AG10803 (cell line): ENCODE results near the gene TSPAN3.

Source experiments
- DNase-seq: peaks from one replicate; pipeline ENCODE4 v3.0.0; 2010; ENCODE audit warnings: low read depth
- H3K4me3 ChIP-seq: 2 replicates; pipeline ENCODE4 v1.5.1; 2011; ENCODE audit warnings: mild to moderate bottlenecking, low read length, control low read depth
- TF ChIP-seq, protein P1 (sequence below): conservative IDR thresholded peaks from 2 replicates; pipeline ENCODE4 v1.5.1; 2011; ENCODE audit warnings: mild to moderate bottlenecking, low read length, control low read depth, inconsistent platforms

The TSPAN3 gene

DNA sequence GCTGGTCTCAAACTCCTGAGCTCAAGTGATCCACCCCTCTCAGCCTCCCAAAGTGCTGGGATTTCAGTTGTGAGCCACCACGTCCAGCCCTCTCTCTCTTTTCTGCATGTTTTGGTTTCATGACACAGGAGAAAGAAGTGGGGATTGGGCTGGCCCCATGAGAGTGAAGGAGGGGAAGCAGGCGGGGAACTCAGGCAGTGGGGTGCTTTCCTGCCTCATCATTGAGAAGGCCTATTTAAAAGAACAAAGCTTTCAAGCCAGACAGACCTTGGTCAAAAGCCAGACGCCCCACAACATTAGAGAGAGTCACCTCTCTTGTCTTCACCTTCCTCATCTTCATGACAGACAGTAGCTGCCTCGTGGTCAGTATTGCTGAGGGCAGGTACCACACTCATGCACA lies 60.1 kb downstream of the TSPAN3 start:
- no peak for DNase-seq
- TF ChIP-seq, protein P1, sequence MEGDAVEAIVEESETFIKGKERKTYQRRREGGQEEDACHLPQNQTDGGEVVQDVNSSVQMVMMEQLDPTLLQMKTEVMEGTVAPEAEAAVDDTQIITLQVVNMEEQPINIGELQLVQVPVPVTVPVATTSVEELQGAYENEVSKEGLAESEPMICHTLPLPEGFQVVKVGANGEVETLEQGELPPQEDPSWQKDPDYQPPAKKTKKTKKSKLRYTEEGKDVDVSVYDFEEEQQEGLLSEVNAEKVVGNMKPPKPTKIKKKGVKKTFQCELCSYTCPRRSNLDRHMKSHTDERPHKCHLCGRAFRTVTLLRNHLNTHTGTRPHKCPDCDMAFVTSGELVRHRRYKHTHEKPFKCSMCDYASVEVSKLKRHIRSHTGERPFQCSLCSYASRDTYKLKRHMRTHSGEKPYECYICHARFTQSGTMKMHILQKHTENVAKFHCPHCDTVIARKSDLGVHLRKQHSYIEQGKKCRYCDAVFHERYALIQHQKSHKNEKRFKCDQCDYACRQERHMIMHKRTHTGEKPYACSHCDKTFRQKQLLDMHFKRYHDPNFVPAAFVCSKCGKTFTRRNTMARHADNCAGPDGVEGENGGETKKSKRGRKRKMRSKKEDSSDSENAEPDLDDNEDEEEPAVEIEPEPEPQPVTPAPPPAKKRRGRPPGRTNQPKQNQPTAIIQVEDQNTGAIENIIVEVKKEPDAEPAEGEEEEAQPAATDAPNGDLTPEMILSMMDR = no peak
- no peak overlapping the region for H3K4me3 ChIP-seq

DNA sequence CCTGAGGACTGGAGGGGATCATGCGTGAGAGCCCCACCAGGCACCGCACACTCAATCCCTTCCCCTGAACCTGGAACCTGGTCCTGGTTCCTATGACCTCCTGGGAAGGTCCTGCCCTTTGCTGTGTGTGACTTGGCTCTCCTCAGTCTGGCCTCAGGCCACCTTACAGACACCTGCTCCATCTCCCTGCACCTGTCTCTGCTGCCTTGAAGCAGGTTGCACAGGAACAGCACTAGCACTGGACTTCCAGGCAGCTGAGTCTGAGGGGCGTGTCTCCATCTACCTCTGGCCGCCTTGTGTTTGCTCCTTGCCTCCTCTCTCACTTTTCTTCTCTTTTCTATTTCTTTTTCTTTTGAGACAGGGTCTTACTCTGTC lies 60.6 kb downstream of the TSPAN3 start:
- H3K4me3 ChIP-seq = no peak overlapping the region
- no peak for DNase-seq
- TF ChIP-seq, protein P1 = no peak

DNA sequence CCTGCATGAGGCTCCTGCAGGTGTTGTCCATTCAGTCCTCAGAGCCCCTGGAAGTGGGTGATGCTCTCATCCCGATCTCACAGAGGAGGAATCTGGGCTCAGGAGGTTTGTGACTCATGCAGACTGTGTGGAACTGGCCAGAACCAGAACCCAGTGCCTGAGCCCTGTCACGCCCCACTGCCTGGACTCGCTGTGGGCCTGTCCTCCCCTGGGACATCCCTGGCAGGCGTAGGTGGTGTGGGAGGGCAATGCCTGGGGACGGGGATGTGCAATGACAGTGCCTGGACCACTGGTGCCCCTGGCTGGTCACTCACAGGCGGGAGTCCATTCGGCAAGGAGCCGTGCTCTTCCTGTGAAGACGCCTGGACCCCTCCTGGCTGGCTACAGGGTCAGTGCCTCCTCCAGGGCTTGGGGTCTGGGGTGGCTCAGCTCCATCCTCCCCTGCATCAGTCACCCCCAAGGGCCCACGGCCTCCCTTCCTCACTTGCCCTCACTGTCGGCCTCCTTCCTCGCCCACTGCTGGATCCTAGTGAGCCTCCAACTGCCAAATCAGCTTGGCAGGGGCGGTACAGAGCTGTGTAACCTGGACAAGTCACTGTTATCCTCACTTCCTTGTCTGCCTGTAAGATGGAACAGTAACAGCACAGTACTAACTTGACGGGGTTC lies 61.1 kb downstream of the TSPAN3 start:
- DNase-seq = peak; percentile 20
- H3K4me3 ChIP-seq = no peak overlapping the region
- TF ChIP-seq, protein P1 = no peak

DNA sequence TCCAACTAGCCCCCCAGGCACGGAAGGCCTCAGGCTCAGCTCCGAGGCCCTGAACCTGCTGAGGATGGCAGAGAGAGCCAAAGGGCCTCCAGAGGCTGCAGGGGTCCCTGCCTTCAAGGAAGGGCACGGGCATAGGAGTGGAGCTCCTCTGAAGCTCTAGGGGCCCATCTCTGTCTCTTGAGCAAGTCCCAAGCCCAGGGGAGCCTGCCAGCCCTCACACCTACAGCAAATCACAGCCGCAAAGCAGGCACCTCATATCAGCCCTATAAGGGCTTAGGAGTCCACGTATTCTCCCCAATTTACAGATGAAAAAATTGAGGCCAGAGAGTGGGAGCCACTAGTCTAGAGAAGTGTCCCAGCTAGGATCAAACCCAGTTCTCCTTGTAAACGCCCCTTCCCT lies 61.7 kb downstream of the TSPAN3 start:
- DNase-seq = no peak
- no peak overlapping the region for H3K4me3 ChIP-seq
- TF ChIP-seq, protein P1 = no peak

DNA sequence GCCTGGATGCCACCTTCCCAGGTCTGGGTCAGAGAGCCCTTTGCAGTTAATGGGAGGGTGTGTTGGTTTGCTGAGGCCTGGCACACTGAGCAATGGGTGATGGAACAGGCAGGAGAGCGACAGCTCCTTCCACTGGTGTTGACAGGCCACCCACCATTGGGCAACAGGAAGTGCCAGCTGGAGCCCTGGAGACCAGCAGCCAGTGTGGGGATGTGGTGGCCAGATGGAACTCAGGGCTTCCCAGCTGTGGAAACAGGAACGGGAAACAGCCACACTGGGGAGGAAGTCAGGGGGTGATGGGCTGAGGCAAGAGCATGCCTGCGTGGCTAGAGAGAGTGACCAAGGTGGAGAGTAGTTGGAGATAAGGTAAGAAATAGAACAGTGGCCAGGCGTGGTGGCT lies 66.7 kb downstream of the TSPAN3 start:
- DNase-seq = peak; percentile 16
- H3K4me3 ChIP-seq = no peak overlapping the region
- TF ChIP-seq, protein P1 = no peak

DNA sequence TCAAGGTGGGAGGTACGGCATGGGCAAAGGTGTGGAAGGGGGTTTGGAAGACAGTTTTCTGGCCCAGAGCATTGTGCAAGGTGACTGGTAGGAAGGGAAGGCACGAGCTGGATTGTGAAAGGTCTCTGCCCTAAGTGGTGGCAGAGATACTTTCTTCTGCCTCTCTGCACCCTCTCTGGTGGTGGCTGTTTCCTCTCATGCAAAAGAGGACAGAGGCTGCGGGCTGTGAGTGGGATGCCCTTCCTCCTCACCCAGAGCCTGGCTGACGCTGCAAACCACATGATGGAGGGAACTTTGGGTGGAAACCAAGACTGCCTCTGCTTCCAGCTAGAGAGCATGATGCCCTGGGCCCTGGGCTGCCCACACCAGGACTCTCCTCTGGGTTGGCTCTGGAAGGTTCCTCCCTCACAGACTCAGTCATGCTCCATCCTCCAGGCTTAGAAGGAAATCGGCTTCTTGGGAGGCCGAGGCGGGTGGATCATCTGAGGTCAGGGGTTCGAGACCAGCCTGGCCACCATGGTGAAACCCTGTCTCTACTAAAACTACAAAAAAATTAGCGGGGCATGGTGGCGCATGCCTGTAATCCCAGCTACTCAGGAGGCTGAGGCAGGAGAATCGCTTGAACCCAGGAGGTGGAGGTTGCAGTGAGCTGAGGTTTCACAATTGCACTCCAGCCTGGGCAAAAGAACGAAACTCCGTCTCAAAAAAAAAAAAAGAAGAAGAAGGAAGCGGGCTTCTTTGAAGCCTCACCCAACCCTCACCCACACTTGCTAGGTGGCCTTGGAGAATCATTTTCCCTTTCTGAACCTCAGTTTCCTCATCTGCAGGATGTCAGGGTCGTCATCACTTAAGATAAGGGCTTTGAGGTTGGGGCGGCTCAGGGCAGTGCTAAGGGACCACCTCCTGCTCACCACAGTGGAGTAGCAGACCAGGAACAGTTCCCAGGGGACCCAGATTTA lies 67.7 kb downstream of the TSPAN3 start:
- no peak for DNase-seq
- no peak overlapping the region for H3K4me3 ChIP-seq
- TF ChIP-seq, protein P1 = no peak

DNA sequence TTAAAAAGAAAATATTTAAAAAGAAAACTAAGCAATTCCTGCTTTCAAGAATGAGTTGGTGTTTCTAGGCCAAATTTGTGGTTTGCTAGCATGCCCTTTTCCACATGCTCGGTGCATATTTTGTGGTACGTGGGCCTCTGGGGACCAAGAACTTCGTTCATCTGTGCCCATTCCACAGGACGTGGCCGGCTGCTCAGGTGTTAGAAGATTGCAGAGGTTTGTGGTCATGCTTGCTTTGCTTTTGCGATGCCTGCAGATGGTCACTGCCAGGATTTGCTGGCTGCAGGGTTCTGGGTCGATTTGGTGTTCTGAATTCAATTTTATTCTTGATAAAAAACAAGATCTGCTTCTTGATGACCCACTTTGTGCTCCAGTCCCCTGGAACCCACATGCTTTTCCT lies 68.5 kb downstream of the TSPAN3 start:
- peak; percentile 65 for DNase-seq
- TF ChIP-seq, protein P1 = no peak
- no peak overlapping the region for H3K4me3 ChIP-seq
